WTC11 (cell line): ENCODE measurements around the gene TSPO. TPM values are rescaled to one million over a fixed set of nuclear protein-coding genes. Genes with fewer than 3 reads are reported as not detected.

ENCODE experiments used
- ATAC-seq: fragments of 200-7000 bp; cut with Tn5 transposase; 2 replicates; pipeline ENCODE4 v1.10.0; 2021; ENCODE audit warnings: mild to moderate bottlenecking, moderate library complexity
- CTCF ChIA-PET: fragments of 300-600 bp; sonication (Branson Sonifier 250); formaldehyde crosslinking; loops from one replicate; lab custom pipeline; 2021; ENCODE audit warnings: antibody characterized with exemption; lab: Charles Lee
- POLR2A ChIA-PET: fragments of 350-600 bp; sonication (Branson Sonifier 250); formaldehyde crosslinking; loops from one replicate; lab custom pipeline; 2021; ENCODE audit warnings: antibody characterized with exemption; lab: Charles Lee
- DNase-seq: peaks from one replicate; pipeline ENCODE4 v3.0.0; 2021; ENCODE audit warnings: low spot score
- H3K27ac Mint-ChIP-seq: 2 replicates; pipeline ENCODE4 v1.8.0; 2021; ENCODE audit warnings: mixed read lengths
- H3K27me3 Mint-ChIP-seq: 2 replicates; pipeline ENCODE4 v1.8.0; 2021; ENCODE audit warnings: low read depth, mild to moderate bottlenecking, moderate library complexity, mixed read lengths
- H3K36me3 Mint-ChIP-seq: 2 replicates; pipeline ENCODE4 v1.8.0; 2021; ENCODE audit warnings: mixed read lengths
- H3K4me1 Mint-ChIP-seq: 2 replicates; pipeline ENCODE4 v1.8.0; 2022; ENCODE audit warnings: mixed read lengths
- H3K4me3 Mint-ChIP-seq: 2 replicates; pipeline ENCODE4 v1.8.0; 2021; ENCODE audit warnings: mild to moderate bottlenecking, moderate library complexity, mixed read lengths
- H3K9me3 Mint-ChIP-seq: 2 replicates; pipeline ENCODE4 v1.8.0; 2021; ENCODE audit warnings: mixed read lengths
- ATF2 ChIP-seq: sonication (generic); formaldehyde crosslinking; IDR thresholded peaks from 2 replicates; pipeline ENCODE4 v1.8.1; 2022; ENCODE audit warnings: low read depth, missing genetic modification reagents, borderline replicate concordance
- ATF3 ChIP-seq: sonication (generic); formaldehyde crosslinking; conservative IDR thresholded peaks from 2 replicates; pipeline ENCODE4 v1.8.1; 2022; ENCODE audit warnings: mild to moderate bottlenecking, missing genetic modification reagents
- E2F4 ChIP-seq: sonication (generic); formaldehyde crosslinking; IDR thresholded peaks from 2 replicates; pipeline ENCODE4 v1.8.1; 2022; ENCODE audit warnings: low read depth, mild to moderate bottlenecking, moderate library complexity, missing genetic modification reagents, borderline replicate concordance
- ESRRA ChIP-seq: sonication (generic); formaldehyde crosslinking; IDR thresholded peaks from 2 replicates; pipeline ENCODE4 v1.8.1; 2022; ENCODE audit warnings: mild to moderate bottlenecking, missing genetic modification reagents, borderline replicate concordance
- FOXP4 ChIP-seq: sonication (generic); formaldehyde crosslinking; IDR thresholded peaks from 2 replicates; pipeline ENCODE4 v1.8.0; 2022; ENCODE audit warnings: mild to moderate bottlenecking, missing genetic modification reagents
- GRHL2 ChIP-seq: fragments of 250-450 bp; sonication (Bioruptor Pico); IDR thresholded peaks from 2 replicates; pipeline ENCODE4 v1.8.0; 2022; ENCODE audit warnings: mild to moderate bottlenecking, moderate library complexity; ENCODE audit not compliant: insufficient replicate concordance, severe bottlenecking
- HMGXB4 ChIP-seq: sonication (generic); formaldehyde crosslinking; IDR thresholded peaks from 2 replicates; pipeline ENCODE4 v1.8.1; 2023; ENCODE audit warnings: mild to moderate bottlenecking, moderate library complexity, missing genetic modification reagents
- MLX ChIP-seq: sonication (generic); formaldehyde crosslinking; IDR thresholded peaks from 2 replicates; pipeline ENCODE4 v1.8.1; 2023; ENCODE audit warnings: mild to moderate bottlenecking, missing genetic modification reagents, moderate library complexity
- MXD4 ChIP-seq: fragments of 250-450 bp; sonication (Bioruptor Pico); IDR thresholded peaks from 2 replicates; pipeline ENCODE4 v1.8.0; 2021; ENCODE audit warnings: mild to moderate bottlenecking, moderate library complexity, borderline replicate concordance
- MYBL2 ChIP-seq: sonication (generic); formaldehyde crosslinking; IDR thresholded peaks from 2 replicates; pipeline ENCODE4 v1.8.1; 2023; ENCODE audit warnings: mild to moderate bottlenecking, moderate library complexity, missing genetic modification reagents
- NR3C1 ChIP-seq: sonication (generic); formaldehyde crosslinking; conservative IDR thresholded peaks from 2 replicates; pipeline ENCODE4 v1.8.1; 2023; ENCODE audit warnings: low read depth, mild to moderate bottlenecking, missing genetic modification reagents
- TEAD1 ChIP-seq: sonication (generic); formaldehyde crosslinking; IDR thresholded peaks from 2 replicates; pipeline ENCODE4 v1.8.0; 2022; ENCODE audit warnings: mild to moderate bottlenecking, missing genetic modification reagents
- ZMAT4 ChIP-seq: fragments of 250-450 bp; sonication (Bioruptor Pico); IDR thresholded peaks from 2 replicates; pipeline ENCODE4 v1.9.0; 2021; ENCODE audit warnings: mild to moderate bottlenecking
- ZNF425 ChIP-seq: fragments of 250-450 bp; sonication (Bioruptor Pico); conservative IDR thresholded peaks from 2 replicates; pipeline ENCODE4 v1.9.0; 2021; ENCODE audit warnings: mild to moderate bottlenecking
- ZNF532 ChIP-seq: fragments of 250-450 bp; sonication (Bioruptor Pico); IDR thresholded peaks from 2 replicates; pipeline ENCODE4 v1.9.0; 2021; ENCODE audit warnings: mild to moderate bottlenecking, borderline replicate concordance
- total RNA-seq: library from RNA; stranded (reverse); gene quantifications from 3 replicates; pipeline ENCODE4 v1.2.3, GENCODE V29; 2021

The TSPO gene
- total RNA-seq, 1 experiment from 2014 or later = 21.9 TPM

- TF ChIP-seq HMGXB4 (CRISPR knock-in tag) (no peak), TEAD1 (no peak), ATF2 (CRISPR knock-in tag) (no peak), ATF3 (CRISPR knock-in tag) (no peak)
Observed at GRCh38 chr22:43136801-43137200, 14.6 kb upstream of the TSPO start (continued).

- peaks cover 26% of the 10 kb centered on the region for H3K36me3 Mint-ChIP-seq
- no peaks in the 10 kb centered on the region for H3K27me3 Mint-ChIP-seq
- ChIA-PET CTCF (interaction anchor here (0.6 to 1.3 kb wide), 2 partner anchors 31 to 66 kb away, joined by 3 to 4 read pairs; no protein-coding TSS in a partner anchor), POLR2A (no interaction called here)
- ATAC-seq = peak; percentile 89
- DNase-seq = peak; percentile 81
- peak within 1 kb of the TSS; percentile 84 for H3K4me3 Mint-ChIP-seq
- H3K9me3 Mint-ChIP-seq = no peaks in the 10 kb centered on the region
- peak within 1 kb of the TSS; percentile 95 for H3K27ac Mint-ChIP-seq
- peaks cover 9% of the 10 kb centered on the region for H3K4me1 Mint-ChIP-seq
- TF ChIP-seq ZNF425 (CRISPR knock-in tag) = no peak
- TF ChIP-seq MYBL2 = peak; percentile 90; the same call in 1 of the 2 replicates
- no peak for TF ChIP-seq GRHL2 (CRISPR knock-in tag)
- no peak for TF ChIP-seq ZMAT4 (CRISPR knock-in tag)
- no peak for TF ChIP-seq FOXP4 (CRISPR knock-in tag)
- TF ChIP-seq NR3C1 (CRISPR knock-in tag) = no peak
- TF ChIP-seq MLX (CRISPR knock-in tag) = no peak
- peak; percentile 40; the same call in 1 of the 2 replicates for TF ChIP-seq E2F4 (CRISPR knock-in tag)
- no peak for TF ChIP-seq MXD4 (CRISPR knock-in tag)
- TF ChIP-seq ESRRA (CRISPR knock-in tag) = no peak; the same call in 1 of the 2 replicates
- no peak for TF ChIP-seq ZNF532 (CRISPR knock-in tag)
- TF ChIP-seq HMGXB4 (CRISPR knock-in tag) = peak; percentile 97
Observed at GRCh38 chr22:43142880-43143562, 8.3 kb upstream of the TSPO start, which contains the start of gene MCAT. TSS of gene MCAT (minus strand) at chr22:43143398. CDS start at chr22:43143348, 50 bp downstream.
